DOHH2 (cell line): ENCODE measurements around the gene PKD1L1.

ENCODE experiments used
- H3F3A ChIP-seq: fragments of 200-600 bp; sonication (generic), shearing (Covaris generic); 2 replicates; pipeline ENCODE4 v1.6.0; 2016; ENCODE audit warnings: antibody characterized with exemption, mild to moderate bottlenecking; ENCODE audit not compliant: control insufficient read depth, insufficient read depth
- H3K27ac ChIP-seq: fragments of 200-600 bp; sonication (generic); 2 replicates; pipeline ENCODE4 v1.5.1; 2014; ENCODE audit warnings: low read depth, mild to moderate bottlenecking, low read length, moderate library complexity
- H3K27me3 ChIP-seq: fragments of 200-600 bp; sonication (generic); 2 replicates; pipeline ENCODE4 v1.6.1; 2014; ENCODE audit warnings: mild to moderate bottlenecking, low read length, mixed read lengths; ENCODE audit not compliant: control insufficient read depth
- H3K36me3 ChIP-seq: fragments of 200-600 bp; sonication (generic); 2 replicates; pipeline ENCODE4 v1.6.1; 2014; ENCODE audit warnings: mild to moderate bottlenecking, low read length, moderate library complexity, mixed read lengths; ENCODE audit not compliant: control insufficient read depth
- H3K4me1 ChIP-seq: fragments of 200-600 bp; sonication (generic); 2 replicates; pipeline ENCODE4 v1.6.1; 2014; ENCODE audit warnings: mild to moderate bottlenecking, low read length, mixed read lengths; ENCODE audit not compliant: control insufficient read depth
- H3K4me2 ChIP-seq: fragments of 200-600 bp; sonication (generic); 2 replicates; pipeline ENCODE4 v1.6.0; 2014; ENCODE audit warnings: mild to moderate bottlenecking, low read length, moderate library complexity
- H3K4me3 ChIP-seq: fragments of 200-600 bp; sonication (generic); 2 replicates; pipeline ENCODE4 v1.5.1; 2014; ENCODE audit warnings: mild to moderate bottlenecking, low read length, mixed read lengths
- H3K79me2 ChIP-seq: fragments of 200-600 bp; sonication (generic); 2 replicates; pipeline ENCODE4 v1.6.1; 2014; ENCODE audit warnings: mild to moderate bottlenecking, low read length, mixed read lengths; ENCODE audit not compliant: control insufficient read depth
- H3K9me2 ChIP-seq: fragments of 200-600 bp; sonication (generic); replicated peaks from 2 replicates; pipeline ENCODE4 v1.6.1; 2014; ENCODE audit warnings: mild to moderate bottlenecking, low read length, mixed read lengths; ENCODE audit not compliant: control insufficient read depth
- H3K9me3 ChIP-seq: fragments of 200-600 bp; sonication (generic); 2 replicates; pipeline ENCODE4 v1.6.1; 2014; ENCODE audit warnings: antibody characterized with exemption, low read length, mixed read lengths; ENCODE audit not compliant: control insufficient read depth, insufficient read depth
- H4K20me1 ChIP-seq: fragments of 200-600 bp; sonication (generic); 2 replicates; pipeline ENCODE4 v1.6.0; 2014; ENCODE audit warnings: low read depth, mild to moderate bottlenecking, antibody characterized with exemption, low read length, moderate library complexity; ENCODE audit not compliant: control insufficient read depth, insufficient read depth
- CTCF ChIP-seq: fragments of 200-600 bp; sonication (generic); IDR thresholded peaks from one replicate; pipeline ENCODE4 v1.5.1; 2014; ENCODE audit warnings: antibody characterized with exemption, mild to moderate bottlenecking, low read depth, low read length; ENCODE audit not compliant: poor library complexity, severe bottlenecking
- EZH2phosphoT487 ChIP-seq: fragments of 200-600 bp; sonication (generic); IDR thresholded peaks from 2 replicates; pipeline ENCODE4 v1.6.1; 2017; ENCODE audit warnings: borderline replicate concordance, mild to moderate bottlenecking, antibody characterized with exemption, low read length, moderate library complexity, mixed read lengths

PKD1L1 gene

DNA sequence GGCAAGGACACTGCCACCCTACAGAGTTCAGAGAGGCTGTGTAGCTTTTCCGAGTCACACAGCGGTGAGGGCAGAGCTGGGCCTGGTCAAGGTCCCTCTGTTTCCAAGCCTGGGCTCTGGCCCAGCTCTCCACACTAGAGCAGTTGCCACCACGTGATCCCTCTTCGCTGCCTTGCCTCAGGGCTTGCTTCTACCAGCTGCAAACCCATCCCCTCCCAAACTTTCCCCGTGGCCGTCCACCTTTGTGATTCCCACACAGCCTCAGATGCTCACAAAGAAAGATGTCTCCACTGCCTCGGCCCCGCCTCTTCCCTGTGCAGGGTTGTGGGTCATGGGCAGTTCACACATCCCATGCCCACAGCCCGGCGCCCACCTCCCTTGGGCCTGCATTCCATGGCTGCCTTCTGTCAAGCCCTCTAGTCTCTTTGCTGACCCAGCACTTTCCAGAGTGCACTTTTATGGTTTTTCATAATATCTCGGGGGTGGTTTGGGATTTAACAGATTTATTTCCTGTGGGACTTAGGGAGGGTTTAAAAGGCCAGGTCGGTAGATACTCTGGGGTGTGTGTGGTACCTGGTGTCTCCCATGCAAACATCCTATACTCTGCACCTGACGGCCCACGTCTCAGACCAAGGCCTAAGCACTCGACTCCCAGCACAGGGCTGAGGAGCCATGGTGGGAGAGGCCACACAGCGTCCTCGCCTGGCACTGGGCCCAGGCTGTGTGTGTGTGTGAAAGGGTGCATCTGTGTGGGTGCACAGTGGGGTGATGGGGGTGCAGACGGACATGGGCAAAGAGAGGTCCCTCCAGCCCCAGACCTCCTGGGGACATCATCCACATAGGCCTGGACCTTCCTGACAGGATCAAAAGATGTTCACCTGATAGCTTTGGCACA lies 59.6 kb downstream of the PKD1L1 start:
- Histone ChIP-seq H3K27me3 (peaks cover 14% of the 10 kb centered on the region; the same call in 1 of the 2 replicates), H3K9me2 (no peaks in the 10 kb centered on the region), H3F3A (no peaks in the 10 kb centered on the region), H3K36me3 (no peaks in the 10 kb centered on the region), H3K27ac (no peak overlapping the region), H4K20me1 (no peaks in the 10 kb centered on the region), H3K9me3 (no peaks in the 10 kb centered on the region), H3K4me1 (no peaks in the 10 kb centered on the region), H3K4me3 (no peak overlapping the region), H3K4me2 (no peak overlapping the region), H3K79me2 (no peaks in the 10 kb centered on the region)
- TF ChIP-seq EZH2phosphoT487 (no peak), CTCF (no peak)

DNA sequence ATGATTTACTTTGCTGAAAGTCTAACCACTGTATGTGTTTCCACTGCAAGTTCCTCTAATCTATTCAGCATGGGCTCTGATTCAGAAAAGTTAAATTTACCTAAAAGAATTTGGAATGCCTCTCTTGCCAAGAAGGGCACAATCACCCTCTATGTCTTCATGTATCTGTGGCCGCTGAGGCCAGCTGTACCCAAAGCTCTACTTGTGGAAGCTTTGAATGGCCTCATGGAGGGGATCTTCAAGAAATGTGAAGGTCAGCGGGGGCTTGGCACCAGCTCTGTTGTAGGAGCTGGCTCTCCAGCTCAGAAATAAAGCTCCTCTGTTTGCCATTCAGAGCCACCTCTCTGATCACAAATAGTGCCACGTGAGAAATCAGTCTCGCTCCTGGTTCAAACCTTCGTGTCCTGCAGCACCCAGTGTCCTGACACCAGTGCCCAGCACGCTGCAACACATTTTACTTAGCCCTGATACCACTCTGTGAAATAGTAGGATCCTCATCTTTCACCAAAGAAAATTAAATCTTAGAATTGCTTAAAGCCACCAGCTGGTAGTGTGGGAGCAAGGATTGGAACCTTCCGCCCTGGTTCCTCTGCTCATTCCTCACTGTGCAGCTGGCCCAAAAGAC lies 61.1 kb downstream of the PKD1L1 start:
- H3K27ac ChIP-seq: no peak overlapping the region
- no peaks in the 10 kb centered on the region for H3F3A ChIP-seq
- no peaks in the 10 kb centered on the region for H3K4me1 ChIP-seq
- H3K27me3 ChIP-seq: peaks cover 24% of the 10 kb centered on the region; the same call in 1 of the 2 replicates
- TF ChIP-seq EZH2phosphoT487: no peak
- TF ChIP-seq CTCF: no peak
- H3K79me2 ChIP-seq: no peaks in the 10 kb centered on the region
- H3K9me3 ChIP-seq: no peaks in the 10 kb centered on the region
- no peaks in the 10 kb centered on the region for H3K9me2 ChIP-seq
- no peak overlapping the region for H3K4me3 ChIP-seq
- no peaks in the 10 kb centered on the region for H3K36me3 ChIP-seq
- no peaks in the 10 kb centered on the region for H4K20me1 ChIP-seq
- H3K4me2 ChIP-seq: no peak overlapping the region

DNA sequence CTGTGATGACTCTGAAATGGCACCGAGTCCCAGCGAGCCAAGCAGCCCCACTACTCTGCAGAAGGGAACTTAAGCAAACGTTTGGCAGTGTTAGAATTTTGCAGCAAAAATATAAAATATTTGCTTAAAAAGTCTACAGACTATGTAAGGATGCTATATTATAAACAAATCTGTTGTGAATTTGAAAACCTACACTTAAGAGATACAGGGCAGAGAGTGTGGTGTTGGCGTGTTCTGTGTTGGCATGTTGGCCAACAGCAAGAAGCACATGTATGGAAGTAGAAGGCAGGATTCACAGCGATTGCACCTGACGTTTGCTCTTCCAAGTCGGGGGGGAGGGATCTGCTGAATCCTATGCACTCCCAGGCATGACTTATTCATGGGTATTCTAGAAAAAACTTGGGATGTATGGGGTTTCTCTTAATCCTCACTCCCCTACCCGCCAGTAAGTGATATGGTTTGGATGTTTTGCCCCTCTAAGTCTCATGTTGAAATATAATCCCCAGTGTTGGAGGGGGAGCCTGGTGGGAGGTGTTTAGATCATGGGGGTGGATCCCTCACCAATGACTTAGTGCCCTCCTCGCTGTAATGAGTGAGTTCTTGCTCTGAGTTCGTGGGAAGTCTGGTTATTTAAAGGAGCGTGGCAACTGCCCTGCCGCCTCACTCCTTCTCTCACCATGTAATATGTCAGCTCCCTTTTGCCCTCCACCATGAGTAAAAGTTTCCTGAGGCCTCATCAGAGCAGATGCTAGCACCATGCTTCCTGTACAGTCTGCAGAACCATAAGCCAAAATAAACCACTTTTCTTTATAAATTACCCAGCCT lies 62.1 kb downstream of the PKD1L1 start:
- Histone ChIP-seq H3K9me2 (no peaks in the 10 kb centered on the region), H3K4me3 (no peak overlapping the region), H3K27ac (no peak overlapping the region), H3F3A (no peaks in the 10 kb centered on the region), H3K9me3 (no peaks in the 10 kb centered on the region), H4K20me1 (no peaks in the 10 kb centered on the region), H3K4me1 (no peaks in the 10 kb centered on the region), H3K79me2 (no peaks in the 10 kb centered on the region), H3K36me3 (no peaks in the 10 kb centered on the region), H3K27me3 (peaks cover 31% of the 10 kb centered on the region), H3K4me2 (no peak overlapping the region)
- no peak for TF ChIP-seq CTCF
- TF ChIP-seq EZH2phosphoT487: no peak
